H9 (cell line): ENCODE results near the gene PARK7. TPM values are rescaled to one million over a fixed set of nuclear protein-coding genes. Genes with fewer than 3 reads are reported as not detected.

ENCODE experiments used
- DNase-seq: peaks from one replicate; pipeline ENCODE4 v3.0.0-alpha.2; 2017
- H2AFZ ChIP-seq: one replicate; pipeline ENCODE4 v1.6.1; 2013; ENCODE audit warnings: mild to moderate bottlenecking, low read length, control low read depth, moderate library complexity
- H2AK5ac ChIP-seq: 2 replicates; pipeline ENCODE4 v1.6.1; 2013; ENCODE audit warnings: low read length, control low read depth, mixed read lengths; ENCODE audit not compliant: insufficient read length
- H2BK120ac ChIP-seq: one replicate; pipeline ENCODE4 v1.6.1; 2013; ENCODE audit warnings: low read depth, mild to moderate bottlenecking, low read length, control low read depth, inconsistent platforms; ENCODE audit not compliant: poor library complexity, severe bottlenecking
- H2BK12ac ChIP-seq: 2 replicates; pipeline ENCODE4 v1.6.1; 2013; ENCODE audit warnings: low read length, control low read depth, mixed read lengths, low read depth; ENCODE audit not compliant: insufficient read length
- H2BK15ac ChIP-seq: 2 replicates; pipeline ENCODE4 v1.6.1; 2013; ENCODE audit warnings: low read depth, low read length, control low read depth
- H2BK20ac ChIP-seq: one replicate; pipeline ENCODE4 v1.6.1; 2013; ENCODE audit warnings: low read depth, mild to moderate bottlenecking, low read length, control low read depth, inconsistent platforms; ENCODE audit not compliant: poor library complexity, severe bottlenecking
- H2BK5ac ChIP-seq: 2 replicates; pipeline ENCODE4 v1.6.1; 2013; ENCODE audit warnings: low read length, control low read depth, mixed read lengths; ENCODE audit not compliant: insufficient read length
- H3K14ac ChIP-seq: 2 replicates; pipeline ENCODE4 v1.6.1; 2013; ENCODE audit warnings: low read length, control low read depth; ENCODE audit not compliant: insufficient read depth
- H3K18ac ChIP-seq: 2 replicates; pipeline ENCODE4 v1.6.1; 2013; ENCODE audit warnings: low read depth, mild to moderate bottlenecking, mixed read lengths, low read length, control low read depth; ENCODE audit not compliant: insufficient read length
- H3K23ac ChIP-seq: 2 replicates; pipeline ENCODE4 v1.6.1; 2013; ENCODE audit warnings: low read length, control low read depth, mixed read lengths, low read depth; ENCODE audit not compliant: insufficient read length
- H3K23me2 ChIP-seq: 2 replicates; pipeline ENCODE4 v1.6.1; 2013; ENCODE audit warnings: low read depth, mild to moderate bottlenecking, mixed read lengths, low read length, control low read depth; ENCODE audit not compliant: insufficient read length, poor library complexity, severe bottlenecking
- H3K27ac ChIP-seq: 2 replicates; pipeline ENCODE4 v1.5.1; 2013; ENCODE audit warnings: low read length, control low read depth, mixed read lengths, low read depth; ENCODE audit not compliant: insufficient read length
- H3K27me3 ChIP-seq: 2 replicates; pipeline ENCODE4 v1.6.1; 2013; ENCODE audit warnings: low read length, control low read depth, inconsistent platforms; ENCODE audit not compliant: insufficient read depth
- H3K4ac ChIP-seq: 2 replicates; pipeline ENCODE4 v1.6.1; 2013; ENCODE audit warnings: low read depth, mild to moderate bottlenecking, control low read depth, inconsistent platforms, low read length, moderate library complexity
- H3K4me1 ChIP-seq: 2 replicates; pipeline ENCODE4 v1.6.1; 2013; ENCODE audit warnings: low read length, control low read depth, inconsistent platforms; ENCODE audit not compliant: insufficient read depth
- H3K4me2 ChIP-seq: 2 replicates; pipeline ENCODE4 v1.6.1; 2013; ENCODE audit warnings: low read length, control low read depth, mixed read lengths; ENCODE audit not compliant: insufficient read length, insufficient read depth
- H3K56ac ChIP-seq: 2 replicates; pipeline ENCODE4 v1.6.1; 2013; ENCODE audit warnings: low read depth, mild to moderate bottlenecking, mixed read lengths, low read length, control low read depth; ENCODE audit not compliant: insufficient read length
- H3K79me1 ChIP-seq: 2 replicates; pipeline ENCODE4 v1.6.1; 2013; ENCODE audit warnings: low read depth, mild to moderate bottlenecking, moderate library complexity, low read length, control low read depth, inconsistent platforms; ENCODE audit not compliant: insufficient read depth, poor library complexity, severe bottlenecking
- H3K79me2 ChIP-seq: 2 replicates; pipeline ENCODE4 v1.6.1; 2013; ENCODE audit warnings: low read length, control low read depth, inconsistent platforms; ENCODE audit not compliant: insufficient read depth
- H3K9ac ChIP-seq: 2 replicates; pipeline ENCODE4 v1.6.1; 2013; ENCODE audit warnings: low read length, control low read depth, mixed read lengths; ENCODE audit not compliant: insufficient read length; ENCODE audit errors: extremely low read depth
- H3K9me3 ChIP-seq: one replicate; pipeline ENCODE4 v1.6.1; 2013; ENCODE audit warnings: low read depth, low read length, inconsistent platforms; ENCODE audit not compliant: control insufficient read depth
- H3T11ph ChIP-seq: one replicate; pipeline ENCODE4 v1.6.1; 2013; ENCODE audit warnings: mild to moderate bottlenecking, low read length, control low read depth, inconsistent platforms
- H4K20me1 ChIP-seq: one replicate; pipeline ENCODE4 v1.6.1; 2013; ENCODE audit not compliant: control insufficient read depth, insufficient read length, insufficient read depth
- H4K5ac ChIP-seq: 2 replicates; pipeline ENCODE4 v1.6.1; 2013; ENCODE audit warnings: low read depth, mild to moderate bottlenecking, mixed read lengths, low read length, control low read depth; ENCODE audit not compliant: insufficient read length
- H4K8ac ChIP-seq: replicated peaks from 2 replicates; pipeline ENCODE4 v1.6.1; 2013; ENCODE audit warnings: low read length, control low read depth, mixed read lengths, low read depth; ENCODE audit not compliant: insufficient read length
- H4K91ac ChIP-seq: 2 replicates; pipeline ENCODE4 v1.6.1; 2013; ENCODE audit warnings: low read depth, mild to moderate bottlenecking, moderate library complexity, mixed read lengths, low read length, control low read depth; ENCODE audit not compliant: insufficient read length
- H3K27ac Mint-ChIP-seq, 3 experiments: 2 replicates in 2 of 3; 3 replicates in 1 of 3; pipeline ENCODE4 v1.8.0; 2020 to 2021; ENCODE audit warnings: mixed read lengths in 3 of 3, mild to moderate bottlenecking in 1 of 3, moderate library complexity in 1 of 3
- H3K27me3 Mint-ChIP-seq: 2 replicates; pipeline ENCODE4 v1.8.0; 2021; ENCODE audit warnings: low read depth, mild to moderate bottlenecking, moderate library complexity, mixed read lengths
- H3K36me3 Mint-ChIP-seq, 3 experiments: 2 replicates in 2 of 3; 3 replicates in 1 of 3; pipeline ENCODE4 v1.8.0; 2020 to 2021; ENCODE audit warnings: low read depth in 3 of 3, mixed read lengths in 3 of 3; ENCODE audit not compliant: insufficient read depth in 1 of 3
- H3K4me1 Mint-ChIP-seq, 2 experiments: 2 replicates each; pipeline ENCODE4 v1.8.0; 2020; ENCODE audit warnings: mixed read lengths in 2 of 2
- H3K4me3 Mint-ChIP-seq, 2 experiments: 2 replicates in 1 of 2; 3 replicates in 1 of 2; pipeline ENCODE4 v1.8.0; 2020 to 2021; ENCODE audit warnings: mild to moderate bottlenecking in 2 of 2, mixed read lengths in 2 of 2, moderate library complexity in 1 of 2
- H3K9me3 Mint-ChIP-seq, 2 experiments: 2 replicates in 1 of 2; 3 replicates in 1 of 2; pipeline ENCODE4 v1.8.0; 2020; ENCODE audit warnings: mild to moderate bottlenecking in 2 of 2, mixed read lengths in 2 of 2, moderate library complexity in 1 of 2
- WGBS: extraction: QIAGEN DNeasy Blood & Tissue Kit; methylation state at CpG from one replicate; pipeline ENCODE4 v1.1.7; 2013; ENCODE audit warnings: missing lambda C conversion rate, low lambda C conversion rate, mixed read lengths; ENCODE audit not compliant: insufficient read length; ENCODE audit errors: extremely low coverage; 5-methylcytosine and 5-hydroxymethylcytosine counted together
- total RNA-seq: library from RNA; stranded (reverse); gene quantifications from 2 replicates; pipeline ENCODE4 v1.2.1, GENCODE V29; 2021
- TF ChIP-seq, protein P1 (sequence below): fragments of 200-600 bp; sonication (generic); conservative IDR thresholded peaks from 3 replicates; pipeline ENCODE4 v1.8.0; 2021; ENCODE audit warnings: antibody characterized with exemption, mild to moderate bottlenecking

Gene PARK7
- total RNA-seq, 1 experiment from 2014 or later: 370 TPM

- Histone ChIP-seq H3K27me3 (no peaks in the 10 kb centered on the region), H3T11ph (no peak overlapping the region), H3K79me1 (no peaks in the 10 kb centered on the region), H2BK15ac (no peak overlapping the region), H3K18ac (no peak overlapping the region), H3K9ac (no peak overlapping the region), H3K56ac (no peak overlapping the region), H2BK12ac (no peak overlapping the region), H3K79me2 (no peaks in the 10 kb centered on the region), H4K5ac (no peak overlapping the region), H3K4ac (no peak overlapping the region), H3K4me1 (no peaks in the 10 kb centered on the region), H3K4me2 (no peak overlapping the region), H3K9me3 (no peaks in the 10 kb centered on the region), H3K23me2 (no peaks in the 10 kb centered on the region), H3K23ac (no peak overlapping the region), H4K8ac (no peak overlapping the region), H2AK5ac (no peak overlapping the region), H2BK20ac (no peak overlapping the region), H2BK120ac (no peak overlapping the region), H2BK5ac (no peak overlapping the region), H4K91ac (no peak overlapping the region), H3K27ac (no peak overlapping the region), H4K20me1 (no peaks in the 10 kb centered on the region), H2AFZ (no peak overlapping the region), H3K14ac (no peak overlapping the region)
- H3K4me3 Mint-ChIP-seq: no peak overlapping the region
- H3K36me3 Mint-ChIP-seq: no peaks in the 10 kb centered on the region
- WGBS: no CpG with 5 or more reads among the region's 4 CpGs
- no peak for DNase-seq
- H3K27ac Mint-ChIP-seq: no peak overlapping the region
- H3K27me3 Mint-ChIP-seq: peaks cover 2% of the 10 kb centered on the region; the same call in 1 of the 2 replicates
- H3K4me1 Mint-ChIP-seq: no peaks in the 10 kb centered on the region
- TF ChIP-seq, protein P1, sequence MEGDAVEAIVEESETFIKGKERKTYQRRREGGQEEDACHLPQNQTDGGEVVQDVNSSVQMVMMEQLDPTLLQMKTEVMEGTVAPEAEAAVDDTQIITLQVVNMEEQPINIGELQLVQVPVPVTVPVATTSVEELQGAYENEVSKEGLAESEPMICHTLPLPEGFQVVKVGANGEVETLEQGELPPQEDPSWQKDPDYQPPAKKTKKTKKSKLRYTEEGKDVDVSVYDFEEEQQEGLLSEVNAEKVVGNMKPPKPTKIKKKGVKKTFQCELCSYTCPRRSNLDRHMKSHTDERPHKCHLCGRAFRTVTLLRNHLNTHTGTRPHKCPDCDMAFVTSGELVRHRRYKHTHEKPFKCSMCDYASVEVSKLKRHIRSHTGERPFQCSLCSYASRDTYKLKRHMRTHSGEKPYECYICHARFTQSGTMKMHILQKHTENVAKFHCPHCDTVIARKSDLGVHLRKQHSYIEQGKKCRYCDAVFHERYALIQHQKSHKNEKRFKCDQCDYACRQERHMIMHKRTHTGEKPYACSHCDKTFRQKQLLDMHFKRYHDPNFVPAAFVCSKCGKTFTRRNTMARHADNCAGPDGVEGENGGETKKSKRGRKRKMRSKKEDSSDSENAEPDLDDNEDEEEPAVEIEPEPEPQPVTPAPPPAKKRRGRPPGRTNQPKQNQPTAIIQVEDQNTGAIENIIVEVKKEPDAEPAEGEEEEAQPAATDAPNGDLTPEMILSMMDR: no peak
- no peaks in the 10 kb centered on the region for H3K9me3 Mint-ChIP-seq
These were observed 33.3 kb upstream of the PARK7 start for GRCh38 chr1:7928247-7928646.
